PC-3 (cell line): ENCODE results near the gene NHP2. TPM values are rescaled to one million over a fixed set of nuclear protein-coding genes. Genes with fewer than 3 reads are reported as not detected.

Experiments
- ATAC-seq: fragments of 200-7000 bp; cut with Tn5 transposase; 2 replicates; pipeline ENCODE4 v1.9.1; 2020; ENCODE audit warnings: mild to moderate bottlenecking, moderate library complexity
- Bru-seq: library from RNA; stranded (reverse); fragments of 400-500 nt; gene quantifications from one replicate; lab custom pipeline; 2021; lab: Mats Ljungman, UMichigan
- BruChase-seq, 2 experiments: library from RNA; stranded (reverse); fragments of 400-500 nt; gene quantifications; one replicate each; lab custom pipeline; 2021; lab: Mats Ljungman, UMichigan
- BruUV-seq: library from RNA; stranded (reverse); fragments of 400-500 nt; replicated peaks from 2 replicates; lab custom pipeline; 2021; lab: Mats Ljungman, UMichigan
- CTCF ChIA-PET: fragments of 300-600 bp; sonication (Branson Sonifier 250); formaldehyde crosslinking; loops from one replicate; lab custom pipeline; 2022; ENCODE audit warnings: antibody characterized with exemption; lab: Charles Lee
- POLR2A ChIA-PET: fragments of 300-600 bp; sonication (Branson Sonifier 250); formaldehyde crosslinking; loops from one replicate; lab custom pipeline; 2022; ENCODE audit warnings: antibody characterized with exemption; ENCODE audit not compliant: unreplicated experiment; lab: Charles Lee
- DNase-seq: peaks from one replicate; pipeline ENCODE4 v3.0.0-alpha.2; 2015
- H2AFZ ChIP-seq: fragments of 300-600 bp; sonication (generic); 2 replicates; pipeline ENCODE4 v1.6.0; 2016; ENCODE audit warnings: antibody characterized with exemption, low read length
- H3F3A ChIP-seq: fragments of 300-600 bp; sonication (generic); one replicate; pipeline ENCODE4 v1.6.0; 2017; ENCODE audit warnings: antibody characterized with exemption, low read length, control low read depth, mild to moderate bottlenecking; ENCODE audit not compliant: unreplicated experiment
- H3K27ac ChIP-seq: fragments of 300-600 bp; sonication (generic); 2 replicates; pipeline ENCODE4 v1.5.1; 2016; ENCODE audit warnings: mild to moderate bottlenecking, low read length
- H3K27me3 ChIP-seq: fragments of 300-600 bp; sonication (generic); 2 replicates; pipeline ENCODE4 v1.6.1; 2016; ENCODE audit warnings: low read length, mixed read lengths
- H3K36me3 ChIP-seq: fragments of 300-600 bp; sonication (generic); 2 replicates; pipeline ENCODE4 v1.6.1; 2016; ENCODE audit warnings: low read depth, mixed run types, low read length, mixed read lengths
- H3K4me1 ChIP-seq: fragments of 300-600 bp; sonication (generic); 2 replicates; pipeline ENCODE4 v1.5.1; 2016; ENCODE audit warnings: low read length; ENCODE audit not compliant: insufficient read depth
- H3K4me2 ChIP-seq: fragments of 300-600 bp; sonication (generic); 2 replicates; pipeline ENCODE4 v1.6.0; 2016; ENCODE audit warnings: low read length
- H3K4me3 ChIP-seq: fragments of 300-600 bp; sonication (generic); 2 replicates; pipeline ENCODE4 v1.5.1; 2016; ENCODE audit warnings: mild to moderate bottlenecking, low read length, mixed read lengths
- H3K79me2 ChIP-seq: fragments of 300-600 bp; sonication (generic); 2 replicates; pipeline ENCODE4 v1.6.1; 2017; ENCODE audit warnings: low read length, mixed read lengths
- H3K9ac ChIP-seq: fragments of 300-600 bp; sonication (generic); 2 replicates; pipeline ENCODE4 v1.6.0; 2016; ENCODE audit warnings: mild to moderate bottlenecking, low read length
- H3K9me2 ChIP-seq: fragments of 300-600 bp; sonication (generic); replicated peaks from 2 replicates; pipeline ENCODE4 v1.6.1; 2016; ENCODE audit warnings: mixed run types, low read length, mixed read lengths
- H3K9me3 ChIP-seq: fragments of 300-600 bp; sonication (generic); 2 replicates; pipeline ENCODE4 v1.6.1; 2016; ENCODE audit warnings: low read length, mixed read lengths
- H4K20me1 ChIP-seq: fragments of 300-600 bp; sonication (generic); 2 replicates; pipeline ENCODE4 v1.6.1; 2016; ENCODE audit warnings: low read length, mixed read lengths
- EZH2 ChIP-seq: fragments of 300-600 bp; sonication (generic); IDR thresholded peaks from one replicate; pipeline ENCODE4 v1.6.1; 2017; ENCODE audit warnings: antibody characterized with exemption, mild to moderate bottlenecking, low read length; ENCODE audit not compliant: unreplicated experiment
- EZH2phosphoT487 ChIP-seq: fragments of 300-600 bp; sonication (generic); IDR thresholded peaks from 2 replicates; pipeline ENCODE4 v1.6.1; 2018; ENCODE audit warnings: mild to moderate bottlenecking, antibody characterized with exemption, low read length, borderline replicate concordance
- intact Hi-C: fragments of 100-400 bp; cut with micrococcal nuclease; formaldehyde crosslinking; loops from 2 replicates; pipeline ENCODE4 v1.9.0; 2023
- long read RNA-seq: library from polyadenylated mRNA; unstranded; transcript quantifications from one replicate; pipeline ENCODE4 v2.0.0, GENCODE V29; 2021; ENCODE audit not compliant: unreplicated experiment
- total RNA-seq: library from RNA; depleted of rRNA; stranded (reverse); fragments of >200 nt; gene quantifications from 2 replicates; pipeline ENCODE4 v1.2.3, GENCODE V29; 2014; rRNA removed
- TF ChIP-seq, protein P1 (sequence below): fragments of 300-600 bp; sonication (generic); conservative IDR thresholded peaks from 2 replicates; pipeline ENCODE4 v1.5.1; 2017; ENCODE audit warnings: antibody characterized with exemption, low read depth, mild to moderate bottlenecking, low read length

The NHP2 gene
- total RNA-seq (649 TPM in 2 replicates), Bru-seq, nascent RNA (percentile 96 among the genes with signal in this experiment), BruChase-seq, experiment 1, labeled RNA remaining after a 6-hour chase (percentile 97 among the genes with signal in this experiment), BruChase-seq, experiment 2, labeled RNA remaining after a 2-hour chase (percentile 89 among the genes with signal in this experiment)
- long read RNA-seq, transcript NHP2-202 (3 exons, 599 nt): minor isoform, 14 of 301 reads
- long read RNA-seq, transcript NHP2-204 (2 exons, 566 nt): minor isoform, 9 of 301 reads
- long read RNA-seq, transcript NHP2-201 (4 exons, 865 nt): major isoform, 267 of 301 reads
- long read RNA-seq, partial matches to known transcripts: 6 of 301 reads
- long read RNA-seq, other reads (novel, unspliced or antisense): 4 of 301 reads

DNA sequence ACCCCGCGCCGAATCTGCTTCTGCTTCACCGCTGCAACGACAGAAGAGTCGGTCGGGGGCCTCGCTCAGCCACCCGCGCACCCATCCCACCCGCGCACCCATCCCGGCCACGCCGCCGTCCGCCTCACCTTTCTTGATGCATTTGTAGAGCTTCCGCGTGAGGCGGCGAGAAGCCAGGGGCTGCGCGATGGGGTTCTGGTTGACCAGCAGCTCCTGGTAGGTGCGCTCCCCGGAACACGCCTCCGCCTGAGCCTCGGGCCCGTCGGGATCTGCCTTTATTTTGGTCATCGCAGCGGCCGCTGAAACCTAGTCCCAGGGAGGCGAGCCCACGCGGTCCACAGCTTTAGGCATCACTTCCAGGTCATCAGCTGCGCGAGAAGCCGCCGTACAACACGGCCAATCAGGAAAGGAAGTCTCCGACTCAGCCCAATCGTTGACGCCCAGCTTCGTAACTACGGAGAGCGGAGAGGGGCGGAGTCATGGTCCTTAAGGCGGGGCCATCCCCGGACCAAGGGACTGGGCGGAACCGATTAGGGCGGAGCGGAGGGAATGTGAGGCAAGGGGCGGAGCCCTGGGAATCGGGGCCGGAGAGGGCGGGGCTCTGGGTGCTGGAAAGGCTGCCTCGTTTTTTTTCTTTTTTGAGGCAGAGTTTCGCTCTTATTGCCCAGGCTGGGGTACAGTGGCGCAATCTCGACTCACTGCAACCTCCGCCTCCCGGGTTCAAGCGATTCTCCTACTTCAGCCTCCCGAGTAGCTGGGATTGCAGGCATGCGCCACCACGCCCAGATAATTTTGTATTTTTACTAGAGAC, at the start of gene NHP2:
Gene NHP2, minus strand, starts transcription at position 356 of the 811 bp plus-strand sequence. Its CDS starts 68 bp downstream, at position 288.
- intact Hi-C loops: loop anchor here (1.0 to 5.0 kb wide), 2 partner anchors 22 to 49 kb away; partner anchors contain the start of genes HNRNPAB and RMND5B

DNA sequence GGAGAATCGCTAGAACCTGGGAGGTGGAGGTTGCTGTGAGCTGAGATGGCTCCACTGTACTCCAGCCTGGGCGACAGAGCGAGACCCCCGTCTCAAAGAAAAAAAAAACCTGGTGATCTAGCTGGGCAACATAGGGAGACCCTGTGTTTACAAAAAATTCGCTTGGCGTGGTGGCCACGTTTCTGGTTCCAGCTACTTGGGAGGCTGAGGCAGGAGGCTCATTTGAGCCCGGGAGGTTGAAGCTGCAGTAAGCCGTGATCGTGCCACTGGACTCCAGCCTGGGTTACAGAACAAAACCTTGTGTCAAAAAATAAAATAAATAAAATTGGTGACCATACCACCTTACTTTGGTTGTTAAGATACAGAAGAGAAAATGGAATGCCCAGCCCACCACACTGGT, 48.9 kb upstream of the NHP2 start:
- BruUV-seq: no TSS peak
- Histone ChIP-seq H3K79me2 (peaks cover 38% of the 10 kb centered on the region), H3K9me2 (no peaks in the 10 kb centered on the region), H3K27me3 (no peaks in the 10 kb centered on the region), H4K20me1 (peaks cover 23% of the 10 kb centered on the region), H2AFZ (no peak overlapping the region), H3K4me3 (no peak overlapping the region), H3K9me3 (no peaks in the 10 kb centered on the region), H3K4me2 (no peak overlapping the region), H3K9ac (no peak overlapping the region), H3K4me1 (peaks cover 25% of the 10 kb centered on the region), H3K27ac (no peak overlapping the region), H3K36me3 (peaks cover 23% of the 10 kb centered on the region), H3F3A (no peaks in the 10 kb centered on the region)
- ATAC-seq (no peak), DNase-seq (no peak)
- POLR2A ChIA-PET: no interaction called here
- TF ChIP-seq EZH2: no peak
- no peak for TF ChIP-seq EZH2phosphoT487
- TF ChIP-seq, protein P1, sequence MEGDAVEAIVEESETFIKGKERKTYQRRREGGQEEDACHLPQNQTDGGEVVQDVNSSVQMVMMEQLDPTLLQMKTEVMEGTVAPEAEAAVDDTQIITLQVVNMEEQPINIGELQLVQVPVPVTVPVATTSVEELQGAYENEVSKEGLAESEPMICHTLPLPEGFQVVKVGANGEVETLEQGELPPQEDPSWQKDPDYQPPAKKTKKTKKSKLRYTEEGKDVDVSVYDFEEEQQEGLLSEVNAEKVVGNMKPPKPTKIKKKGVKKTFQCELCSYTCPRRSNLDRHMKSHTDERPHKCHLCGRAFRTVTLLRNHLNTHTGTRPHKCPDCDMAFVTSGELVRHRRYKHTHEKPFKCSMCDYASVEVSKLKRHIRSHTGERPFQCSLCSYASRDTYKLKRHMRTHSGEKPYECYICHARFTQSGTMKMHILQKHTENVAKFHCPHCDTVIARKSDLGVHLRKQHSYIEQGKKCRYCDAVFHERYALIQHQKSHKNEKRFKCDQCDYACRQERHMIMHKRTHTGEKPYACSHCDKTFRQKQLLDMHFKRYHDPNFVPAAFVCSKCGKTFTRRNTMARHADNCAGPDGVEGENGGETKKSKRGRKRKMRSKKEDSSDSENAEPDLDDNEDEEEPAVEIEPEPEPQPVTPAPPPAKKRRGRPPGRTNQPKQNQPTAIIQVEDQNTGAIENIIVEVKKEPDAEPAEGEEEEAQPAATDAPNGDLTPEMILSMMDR: no peak
- intact Hi-C loops: loop anchor here (5.0 kb wide), 1 partner anchor 50 kb away; the partner anchor contains the start of gene NHP2
- CTCF ChIA-PET: no interaction called here

More for the DNA sequence above, at the start of gene NHP2:
- H3K9ac ChIP-seq: peak within 1 kb of the TSS; percentile 92
- no TSS peak for BruUV-seq
- peak within 1 kb of the TSS; percentile 12; the same call in 1 of the 2 replicates for H3K27ac ChIP-seq
- H2AFZ ChIP-seq: peak within 1 kb of the TSS; percentile 60
- no peak for TF ChIP-seq EZH2
- TF ChIP-seq, protein P1: no peak
- DNase-seq: peak; percentile 99
- no peaks in the 10 kb centered on the region for H4K20me1 ChIP-seq
- no peaks in the 10 kb centered on the region for H3F3A ChIP-seq
- H3K36me3 ChIP-seq: peaks cover 19% of the 10 kb centered on the region
- H3K9me2 ChIP-seq: no peaks in the 10 kb centered on the region
- H3K79me2 ChIP-seq: peaks cover 21% of the 10 kb centered on the region
- peak within 1 kb of the TSS; percentile 92 for H3K4me2 ChIP-seq
- H3K27me3 ChIP-seq: no peaks in the 10 kb centered on the region
- ChIA-PET CTCF (interaction anchor here (1.0 to 1.2 kb wide), 2 partner anchors 10 to 78 kb away, joined by 4 to 5 read pairs; no protein-coding TSS in a partner anchor), POLR2A (interaction anchor here (0.6 kb wide), 1 partner anchor 51 kb away, joined by 3 read pairs; the partner anchor contains the start of gene HNRNPAB)
- no peaks in the 10 kb centered on the region for H3K9me3 ChIP-seq
- H3K4me1 ChIP-seq: peaks cover 7% of the 10 kb centered on the region; the same call in 1 of the 2 replicates
- peak; percentile 97 for ATAC-seq
- H3K4me3 ChIP-seq: peak within 1 kb of the TSS; percentile 92
